T-helper 2 cell treated with Interferon-gamma antibody and Interleukin-4, amounts not matched to agents 5 μg/mL and 100 μg/mL, for 36 hours (primary cell): ENCODE measurements around the gene EHD4.

ENCODE experiments used
- DNase-seq: peaks from one replicate; pipeline ENCODE4 v3.0.0; 2021; ENCODE audit warnings: low spot score
- H3K27ac Mint-ChIP-seq: one replicate; pipeline ENCODE4 v1.8.0; 2021; ENCODE audit warnings: mild to moderate bottlenecking, mixed read lengths
- H3K27me3 Mint-ChIP-seq: one replicate; pipeline ENCODE4 v1.8.0; 2021; ENCODE audit warnings: low read depth, mixed read lengths
- H3K36me3 Mint-ChIP-seq: one replicate; pipeline ENCODE4 v1.8.0; 2021; ENCODE audit warnings: low read depth, mixed read lengths
- H3K4me1 Mint-ChIP-seq: one replicate; pipeline ENCODE4 v1.8.0; 2021; ENCODE audit warnings: low read depth, mixed read lengths
- H3K4me3 Mint-ChIP-seq: one replicate; pipeline ENCODE4 v1.8.0; 2022; ENCODE audit warnings: mild to moderate bottlenecking, moderate library complexity, mixed read lengths
- H3K9me3 Mint-ChIP-seq: one replicate; pipeline ENCODE4 v1.8.0; 2021; ENCODE audit warnings: mixed read lengths

Gene EHD4

GRCh38 chr15:41936155-41936554, 36.2 kb downstream of the EHD4 start:
- Mint-ChIP-seq H3K4me1 (peaks cover 51% of the 10 kb centered on the region), H3K27me3 (no peaks in the 10 kb centered on the region), H3K36me3 (peaks cover 11% of the 10 kb centered on the region), H3K4me3 (peak overlapping the region; percentile 83), H3K27ac (peak overlapping the region; percentile 100), H3K9me3 (peaks cover 4% of the 10 kb centered on the region)
- no peak for DNase-seq

- Mint-ChIP-seq H3K9me3 (peaks cover 4% of the 10 kb centered on the region), H3K36me3 (peaks cover 7% of the 10 kb centered on the region), H3K27ac (peak overlapping the region; percentile 100), H3K27me3 (no peaks in the 10 kb centered on the region), H3K4me1 (peaks cover 46% of the 10 kb centered on the region), H3K4me3 (peak overlapping the region; percentile 69)
- peak; percentile 26 for DNase-seq
Measured at GRCh38 chr15:41935566-41936020, 36.8 kb downstream of the EHD4 start.

- DNase-seq = peak; percentile 66
- Mint-ChIP-seq H3K4me1 (peaks cover 44% of the 10 kb centered on the region), H3K36me3 (peaks cover 2% of the 10 kb centered on the region), H3K4me3 (peak overlapping the region; percentile 69), H3K9me3 (peaks cover 4% of the 10 kb centered on the region), H3K27ac (peak overlapping the region; percentile 100), H3K27me3 (no peaks in the 10 kb centered on the region)
Measured at GRCh38 chr15:41934843-41935242, 37.5 kb downstream of the EHD4 start.

- Mint-ChIP-seq H3K4me3 (peak overlapping the region; percentile 28), H3K4me1 (peaks cover 48% of the 10 kb centered on the region), H3K27me3 (no peaks in the 10 kb centered on the region), H3K36me3 (peaks cover 2% of the 10 kb centered on the region), H3K9me3 (peaks cover 4% of the 10 kb centered on the region), H3K27ac (peak overlapping the region; percentile 100)
- no peak for DNase-seq
Measured at GRCh38 chr15:41933771-41934170, 38.6 kb downstream of the EHD4 start.

GRCh38 chr15:41933326-41933725, 39.0 kb downstream of the EHD4 start:
- Mint-ChIP-seq H3K4me3 (no peak overlapping the region), H3K9me3 (peaks cover 4% of the 10 kb centered on the region), H3K4me1 (peaks cover 47% of the 10 kb centered on the region), H3K27me3 (no peaks in the 10 kb centered on the region), H3K27ac (no peak overlapping the region), H3K36me3 (peaks cover 2% of the 10 kb centered on the region)
- no peak for DNase-seq

GRCh38 chr15:41932511-41933289, 39.7 kb downstream of the EHD4 start:
- Mint-ChIP-seq H3K4me1 (peaks cover 41% of the 10 kb centered on the region), H3K27ac (no peak overlapping the region), H3K4me3 (no peak overlapping the region), H3K36me3 (peaks cover 2% of the 10 kb centered on the region), H3K9me3 (peaks cover 4% of the 10 kb centered on the region), H3K27me3 (no peaks in the 10 kb centered on the region)
- DNase-seq = no peak

DNA sequence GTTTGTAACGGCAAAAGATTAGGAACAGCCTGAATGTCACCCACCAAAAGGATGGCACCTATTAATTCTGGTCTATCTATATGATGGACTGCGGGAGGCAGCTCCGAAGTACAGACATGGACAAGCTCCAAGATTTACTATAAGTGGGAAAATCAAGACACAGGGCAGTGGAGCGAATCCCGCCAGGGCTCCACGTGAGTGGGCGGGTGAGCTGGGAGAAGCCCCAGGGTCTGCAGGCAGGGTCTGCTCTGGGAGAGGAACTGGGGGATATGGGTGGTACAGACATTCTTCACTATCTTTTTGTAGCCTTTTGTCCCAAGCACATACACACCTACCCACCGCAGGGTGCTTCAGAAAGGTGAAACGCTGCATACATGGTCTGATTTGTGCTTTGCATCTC, 40.3 kb downstream of the EHD4 start:
- Mint-ChIP-seq H3K27ac (no peak overlapping the region), H3K4me1 (peaks cover 35% of the 10 kb centered on the region), H3K9me3 (peaks cover 4% of the 10 kb centered on the region), H3K4me3 (no peak overlapping the region), H3K36me3 (peaks cover 2% of the 10 kb centered on the region), H3K27me3 (no peaks in the 10 kb centered on the region)
- DNase-seq = no peak

- DNase-seq = no peak
- Mint-ChIP-seq H3K4me1 (peaks cover 31% of the 10 kb centered on the region), H3K27ac (no peak overlapping the region), H3K4me3 (no peak overlapping the region), H3K27me3 (no peaks in the 10 kb centered on the region), H3K9me3 (peaks cover 4% of the 10 kb centered on the region), H3K36me3 (no peaks in the 10 kb centered on the region)
Measured at GRCh38 chr15:41930867-41931222, 41.5 kb downstream of the EHD4 start.

DNA sequence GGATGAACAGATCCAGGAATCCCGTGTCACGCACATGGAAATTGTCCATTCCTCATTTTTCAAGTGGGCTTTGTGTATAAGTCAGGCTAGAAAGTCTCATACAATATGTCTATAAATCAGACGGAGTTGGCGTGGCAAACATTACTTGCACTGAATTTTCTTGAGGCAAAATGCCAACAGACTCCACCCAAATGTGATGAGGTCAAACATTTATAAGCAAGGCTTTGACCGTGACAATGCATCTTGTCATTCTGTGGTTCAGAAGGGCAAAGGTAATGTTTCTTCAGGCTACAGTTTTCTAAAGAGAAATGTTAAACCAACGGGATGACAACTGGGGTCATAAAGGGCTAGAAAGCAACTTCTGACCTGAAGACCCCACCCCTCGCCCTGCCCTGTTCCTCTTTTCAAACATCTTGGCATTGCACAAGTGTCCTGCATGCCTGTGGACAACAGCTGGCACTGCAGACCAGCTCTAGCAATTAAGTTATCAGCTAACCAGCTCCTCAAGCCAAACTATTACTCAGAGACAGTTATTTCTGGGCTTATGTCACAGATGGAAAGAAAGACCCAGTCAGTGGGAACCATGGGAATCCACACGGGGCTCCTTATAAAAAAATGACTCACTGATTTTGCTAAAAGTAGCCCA, 42.0 kb downstream of the EHD4 start:
- Mint-ChIP-seq H3K4me3 (no peak overlapping the region), H3K4me1 (peaks cover 26% of the 10 kb centered on the region)
- no peak for DNase-seq

DNA sequence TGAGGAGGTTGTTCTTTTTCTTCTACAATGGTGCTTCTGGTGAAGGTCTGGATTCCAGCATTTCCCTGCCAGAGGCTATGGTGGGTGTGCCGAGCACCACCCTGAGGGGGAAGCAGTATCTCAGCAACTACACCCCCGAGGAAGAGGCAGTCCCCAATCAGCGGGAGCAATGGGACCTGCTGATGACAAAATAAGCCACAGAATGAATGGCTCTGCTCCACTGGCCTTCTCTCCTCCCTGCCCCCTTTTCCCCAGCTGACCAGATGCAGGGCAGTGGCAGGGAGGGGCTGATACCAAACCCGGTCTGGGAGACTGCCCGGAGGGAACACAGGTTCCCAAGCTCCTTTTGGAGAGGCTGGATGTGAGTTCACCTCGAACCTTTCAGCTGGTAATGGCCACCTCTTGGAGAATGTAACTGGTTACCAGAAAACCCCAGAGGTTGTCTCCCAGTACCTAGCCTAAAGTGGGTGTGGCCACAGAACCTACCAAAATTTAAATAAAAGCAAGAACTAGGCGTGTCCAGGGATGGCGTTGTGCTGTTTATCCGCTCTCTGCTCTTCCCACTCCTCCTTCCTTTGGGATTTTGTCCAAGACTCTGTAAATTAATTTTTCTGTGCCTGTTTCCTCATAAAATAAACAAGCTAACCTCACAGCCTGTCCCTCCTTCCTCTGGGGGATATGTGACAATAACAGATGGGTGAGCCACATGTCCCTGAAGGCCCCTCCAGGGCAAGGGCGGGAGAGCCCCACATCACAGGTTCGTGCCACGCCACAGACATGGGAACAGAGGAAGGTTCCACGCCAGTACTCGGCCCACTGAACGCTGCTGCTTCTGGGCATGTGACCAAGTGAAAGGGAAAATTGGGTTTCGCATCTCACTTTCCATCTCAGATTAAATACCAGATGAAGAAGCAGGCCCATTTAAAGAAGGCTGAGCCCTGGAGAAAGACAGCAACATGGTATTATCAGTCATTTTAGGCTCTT, 43.4 kb downstream of the EHD4 start:
- no peak for DNase-seq
- Mint-ChIP-seq H3K4me3 (no peak overlapping the region), H3K27me3 (no peaks in the 10 kb centered on the region), H3K36me3 (no peaks in the 10 kb centered on the region), H3K27ac (no peak overlapping the region), H3K9me3 (no peaks in the 10 kb centered on the region), H3K4me1 (peaks cover 15% of the 10 kb centered on the region)

More for the DNA sequence above, 42.0 kb downstream of the EHD4 start:
- no peaks in the 10 kb centered on the region for H3K36me3 Mint-ChIP-seq
- no peaks in the 10 kb centered on the region for H3K9me3 Mint-ChIP-seq
- H3K27ac Mint-ChIP-seq = no peak overlapping the region
- H3K27me3 Mint-ChIP-seq = no peaks in the 10 kb centered on the region

GRCh38 chr15:41928100-41928499, 44.3 kb downstream of the EHD4 start:
- no peak for DNase-seq
- no peaks in the 10 kb centered on the region for H3K36me3 Mint-ChIP-seq
- H3K4me3 Mint-ChIP-seq = no peak overlapping the region
- H3K4me1 Mint-ChIP-seq = peaks cover 20% of the 10 kb centered on the region
- no peaks in the 10 kb centered on the region for H3K27me3 Mint-ChIP-seq
- H3K27ac Mint-ChIP-seq = no peak overlapping the region
- H3K9me3 Mint-ChIP-seq = no peaks in the 10 kb centered on the region

- Mint-ChIP-seq H3K27ac (no peak overlapping the region), H3K27me3 (no peaks in the 10 kb centered on the region), H3K9me3 (no peaks in the 10 kb centered on the region), H3K36me3 (no peaks in the 10 kb centered on the region), H3K4me3 (no peak overlapping the region), H3K4me1 (peaks cover 20% of the 10 kb centered on the region)
- no peak for DNase-seq
Measured at GRCh38 chr15:41927536-41927935, 44.8 kb downstream of the EHD4 start.

GRCh38 chr15:41926185-41927056, 45.9 kb downstream of the EHD4 start:
- Mint-ChIP-seq H3K27ac (peak overlapping the region; percentile 27), H3K36me3 (no peaks in the 10 kb centered on the region), H3K9me3 (no peaks in the 10 kb centered on the region), H3K4me3 (peak overlapping the region; percentile 16), H3K4me1 (peaks cover 21% of the 10 kb centered on the region), H3K27me3 (no peaks in the 10 kb centered on the region)
- no peak for DNase-seq
